ENCODE measurements around the gene DACT1.

The DACT1 gene

DNA sequence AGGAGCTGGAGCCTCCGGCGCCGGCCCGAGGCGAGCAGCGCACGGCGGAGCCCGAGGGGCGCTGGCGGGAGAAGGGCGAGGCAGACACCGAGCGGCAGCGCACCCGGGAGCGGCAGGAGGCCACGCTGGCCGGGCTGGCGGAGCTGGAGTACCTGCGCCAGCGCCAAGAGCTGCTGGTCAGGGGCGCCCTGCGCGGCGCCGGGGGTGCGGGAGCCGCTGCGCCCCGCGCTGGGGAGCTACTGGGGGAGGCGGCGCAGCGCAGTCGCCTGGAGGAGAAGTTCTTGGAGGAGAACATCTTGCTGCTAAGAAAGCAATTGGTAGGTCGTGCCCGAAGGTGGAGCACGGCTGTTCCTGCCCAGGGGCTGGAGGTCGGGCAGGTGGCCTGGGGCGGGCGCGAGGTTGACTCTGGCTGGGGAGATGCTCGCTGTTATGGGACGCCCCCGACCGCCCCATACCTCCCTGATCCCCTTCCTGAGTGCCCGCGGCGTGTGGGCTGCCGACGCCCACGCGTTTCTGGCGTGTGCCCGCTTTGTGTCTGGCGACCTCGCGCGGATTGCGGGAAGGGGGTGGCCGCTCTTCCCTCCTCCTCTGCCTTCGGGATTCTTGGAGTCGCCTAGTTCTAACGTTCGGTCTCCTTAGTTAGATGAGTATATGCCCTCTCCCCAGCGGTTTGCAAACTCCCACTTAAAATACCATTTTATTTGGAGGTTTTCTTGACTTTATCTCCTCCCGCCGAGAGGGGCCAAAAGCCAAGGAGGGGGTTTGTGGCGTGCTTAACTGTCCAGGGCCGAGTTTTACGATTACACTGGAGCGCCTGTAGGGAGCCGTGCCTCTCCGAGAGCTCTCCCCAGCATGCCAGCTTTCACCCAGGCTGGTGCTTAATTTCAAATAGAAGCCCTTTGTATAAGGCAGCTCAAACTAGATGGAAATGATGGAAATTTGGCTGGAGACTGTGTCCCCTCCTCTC, 752 bp downstream of the DACT1 start:
- peaks cover 1% of the 10 kb centered on the region for H3K36me3 ChIP-seq (ENCODE audit: control insufficient read depth, insufficient read depth, low read length)
- H3K4me1 ChIP-seq (ENCODE audit: control insufficient read depth, insufficient read depth, low read length), result peaks cover 30% of the 10 kb centered on the region
- peak overlapping the region; percentile 50 for H3K9ac ChIP-seq (ENCODE audit: low read depth, low read length)
- peak overlapping the region; percentile 68 for H3K4me3 ChIP-seq (ENCODE audit: low read depth, low read length)
- H3K9me3 ChIP-seq (ENCODE audit: control insufficient read depth, insufficient read depth, low read length), result no peaks in the 10 kb centered on the region
- H3K27me3 ChIP-seq (ENCODE audit: control insufficient read depth, insufficient read depth, low read length), result peaks cover 38% of the 10 kb centered on the region

DNA sequence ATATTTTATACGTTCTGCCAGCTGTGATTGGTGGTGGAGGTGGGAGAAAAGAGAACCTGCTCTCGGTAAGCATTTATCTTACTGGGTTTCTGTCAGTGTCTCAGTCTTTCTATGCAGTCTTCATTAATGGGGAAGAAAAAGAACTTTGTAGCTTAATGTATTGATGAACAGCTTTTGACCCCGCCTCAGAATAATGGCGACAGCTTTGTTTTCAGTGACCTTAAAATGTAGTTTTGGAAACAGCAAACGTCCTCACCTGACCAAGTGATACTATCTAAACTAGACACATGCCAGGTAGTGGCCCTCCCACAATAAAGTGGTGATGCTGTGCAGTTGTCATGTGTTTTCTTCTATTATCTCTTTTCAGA, 1.4 kb downstream of the DACT1 start:
- no peak overlapping the region for H3K9ac ChIP-seq (ENCODE audit: low read depth, low read length)
- H3K27me3 ChIP-seq (ENCODE audit: control insufficient read depth, insufficient read depth, low read length), result peaks cover 32% of the 10 kb centered on the region
- H3K9me3 ChIP-seq (ENCODE audit: control insufficient read depth, insufficient read depth, low read length), result no peaks in the 10 kb centered on the region
- H3K36me3 ChIP-seq (ENCODE audit: control insufficient read depth, insufficient read depth, low read length), result peaks cover 3% of the 10 kb centered on the region
- peaks cover 27% of the 10 kb centered on the region for H3K4me1 ChIP-seq (ENCODE audit: control insufficient read depth, insufficient read depth, low read length)
- peak overlapping the region; percentile 68 for H3K4me3 ChIP-seq (ENCODE audit: low read depth, low read length)

DNA sequence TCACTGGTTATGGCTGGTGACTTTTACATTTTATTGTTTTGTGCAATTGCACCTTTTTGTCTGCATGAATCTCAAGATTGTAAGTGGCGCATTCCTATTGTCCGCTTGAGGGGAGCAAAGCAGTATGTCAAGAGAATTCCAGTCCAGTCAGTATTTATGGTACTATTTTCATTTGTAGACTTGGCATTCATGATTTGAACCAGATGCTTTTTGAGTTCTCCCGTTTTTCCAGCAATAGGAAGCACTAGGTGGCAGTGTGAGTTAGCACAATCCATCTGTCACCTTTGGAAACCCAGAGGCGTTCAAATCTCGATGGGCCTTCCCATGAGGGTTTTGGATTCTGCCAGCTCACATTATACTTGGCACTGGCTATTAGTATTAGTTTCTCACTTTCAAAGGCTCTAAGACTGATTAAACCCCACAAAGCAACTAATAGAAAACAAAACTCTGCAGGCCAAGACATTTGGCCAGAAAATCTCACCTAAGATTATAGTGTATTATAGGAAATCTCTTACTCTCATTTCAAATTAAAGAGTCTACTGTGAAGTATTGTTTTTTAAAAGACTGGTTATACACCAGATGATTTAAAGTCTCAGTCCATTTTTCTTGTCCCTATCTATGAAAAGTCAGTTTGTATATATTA, 2.2 kb downstream of the DACT1 start:
- Histone ChIP-seq H3K4me1 (ENCODE audit: control insufficient read depth, insufficient read depth, low read length) (peaks cover 19% of the 10 kb centered on the region), H3K27me3 (ENCODE audit: control insufficient read depth, insufficient read depth, low read length) (peaks cover 25% of the 10 kb centered on the region), H3K9me3 (ENCODE audit: control insufficient read depth, insufficient read depth, low read length) (no peaks in the 10 kb centered on the region), H3K9ac (ENCODE audit: low read depth, low read length) (no peak overlapping the region), H3K4me3 (ENCODE audit: low read depth, low read length) (peak overlapping the region; percentile 68), H3K36me3 (ENCODE audit: control insufficient read depth, insufficient read depth, low read length) (peaks cover 3% of the 10 kb centered on the region)

GRCh38 chr14:58640959-58641358, 3.2 kb downstream of the DACT1 start:
- peaks cover 25% of the 10 kb centered on the region for H3K27me3 ChIP-seq (ENCODE audit: control insufficient read depth, insufficient read depth, low read length)
- H3K9ac ChIP-seq (ENCODE audit: low read depth, low read length), result no peak overlapping the region
- H3K4me1 ChIP-seq (ENCODE audit: control insufficient read depth, insufficient read depth, low read length), result peaks cover 10% of the 10 kb centered on the region
- peaks cover 8% of the 10 kb centered on the region for H3K36me3 ChIP-seq (ENCODE audit: control insufficient read depth, insufficient read depth, low read length)
- H3K4me3 ChIP-seq (ENCODE audit: low read depth, low read length), result no peak overlapping the region
- H3K9me3 ChIP-seq (ENCODE audit: control insufficient read depth, insufficient read depth, low read length), result no peaks in the 10 kb centered on the region

DNA sequence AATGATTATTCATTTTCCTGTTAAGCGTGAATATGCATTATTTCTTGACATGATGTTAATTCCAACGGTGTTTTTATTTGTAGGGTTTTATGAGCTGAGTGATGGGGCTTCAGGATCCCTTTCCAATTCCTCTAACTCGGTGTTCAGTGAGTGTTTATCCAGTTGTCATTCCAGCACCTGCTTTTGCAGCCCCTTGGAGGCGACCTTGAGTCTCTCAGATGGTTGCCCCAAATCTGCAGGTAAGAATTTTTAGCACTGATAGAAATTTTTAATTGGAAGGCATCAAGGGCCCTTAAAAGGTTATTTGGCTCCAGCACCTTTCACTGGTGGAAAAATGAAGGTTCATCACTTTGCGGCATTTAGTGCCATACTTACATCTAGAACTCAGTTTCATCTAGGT, 3.7 kb downstream of the DACT1 start:
- Histone ChIP-seq H3K9ac (ENCODE audit: low read depth, low read length) (no peak overlapping the region), H3K27me3 (ENCODE audit: control insufficient read depth, insufficient read depth, low read length) (peaks cover 22% of the 10 kb centered on the region), H3K36me3 (ENCODE audit: control insufficient read depth, insufficient read depth, low read length) (peaks cover 13% of the 10 kb centered on the region), H3K4me1 (ENCODE audit: control insufficient read depth, insufficient read depth, low read length) (peaks cover 10% of the 10 kb centered on the region), H3K9me3 (ENCODE audit: control insufficient read depth, insufficient read depth, low read length) (no peaks in the 10 kb centered on the region), H3K4me3 (ENCODE audit: low read depth, low read length) (no peak overlapping the region)

GRCh38 chr14:58643366-58643765, 5.6 kb downstream of the DACT1 start:
- H3K9me3 ChIP-seq (ENCODE audit: control insufficient read depth, insufficient read depth, low read length), result no peaks in the 10 kb centered on the region
- H3K9ac ChIP-seq (ENCODE audit: low read depth, low read length), result no peak overlapping the region
- peaks cover 7% of the 10 kb centered on the region for H3K4me1 ChIP-seq (ENCODE audit: control insufficient read depth, insufficient read depth, low read length)
- no peak overlapping the region for H3K4me3 ChIP-seq (ENCODE audit: low read depth, low read length)
- peaks cover 15% of the 10 kb centered on the region for H3K36me3 ChIP-seq (ENCODE audit: control insufficient read depth, insufficient read depth, low read length)
- peaks cover 13% of the 10 kb centered on the region for H3K27me3 ChIP-seq (ENCODE audit: control insufficient read depth, insufficient read depth, low read length)

DNA sequence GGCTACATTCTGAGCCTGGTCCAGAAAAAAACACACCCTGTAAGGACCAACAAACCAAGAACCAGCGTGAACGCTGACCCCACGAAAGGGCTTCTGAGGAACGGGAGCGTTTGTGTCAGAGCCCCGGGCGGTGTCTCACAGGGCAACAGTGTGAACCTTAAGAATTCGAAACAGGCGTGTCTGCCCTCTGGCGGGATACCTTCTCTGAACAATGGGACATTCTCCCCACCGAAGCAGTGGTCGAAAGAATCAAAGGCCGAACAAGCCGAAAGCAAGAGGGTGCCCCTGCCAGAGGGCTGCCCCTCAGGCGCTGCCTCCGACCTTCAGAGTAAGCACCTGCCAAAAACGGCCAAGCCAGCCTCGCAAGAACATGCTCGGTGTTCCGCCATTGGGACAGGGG, 7.9 kb downstream of the DACT1 start:
- H3K27me3 ChIP-seq (ENCODE audit: control insufficient read depth, insufficient read depth, low read length), result no peaks in the 10 kb centered on the region
- no peak overlapping the region for H3K9ac ChIP-seq (ENCODE audit: low read depth, low read length)
- H3K4me1 ChIP-seq (ENCODE audit: control insufficient read depth, insufficient read depth, low read length), result peaks cover under 1% of the 10 kb centered on the region
- H3K9me3 ChIP-seq (ENCODE audit: control insufficient read depth, insufficient read depth, low read length), result no peaks in the 10 kb centered on the region
- H3K36me3 ChIP-seq (ENCODE audit: control insufficient read depth, insufficient read depth, low read length), result peaks cover 15% of the 10 kb centered on the region
- no peak overlapping the region for H3K4me3 ChIP-seq (ENCODE audit: low read depth, low read length)

GRCh38 chr14:58646479-58646878, 8.7 kb downstream of the DACT1 start:
- H3K9ac ChIP-seq (ENCODE audit: low read depth, low read length), result no peak overlapping the region
- H3K4me3 ChIP-seq (ENCODE audit: low read depth, low read length), result no peak overlapping the region
- no peaks in the 10 kb centered on the region for H3K4me1 ChIP-seq (ENCODE audit: control insufficient read depth, insufficient read depth, low read length)
- peaks cover 15% of the 10 kb centered on the region for H3K36me3 ChIP-seq (ENCODE audit: control insufficient read depth, insufficient read depth, low read length)
- no peaks in the 10 kb centered on the region for H3K9me3 ChIP-seq (ENCODE audit: control insufficient read depth, insufficient read depth, low read length)
- no peaks in the 10 kb centered on the region for H3K27me3 ChIP-seq (ENCODE audit: control insufficient read depth, insufficient read depth, low read length)

DNA sequence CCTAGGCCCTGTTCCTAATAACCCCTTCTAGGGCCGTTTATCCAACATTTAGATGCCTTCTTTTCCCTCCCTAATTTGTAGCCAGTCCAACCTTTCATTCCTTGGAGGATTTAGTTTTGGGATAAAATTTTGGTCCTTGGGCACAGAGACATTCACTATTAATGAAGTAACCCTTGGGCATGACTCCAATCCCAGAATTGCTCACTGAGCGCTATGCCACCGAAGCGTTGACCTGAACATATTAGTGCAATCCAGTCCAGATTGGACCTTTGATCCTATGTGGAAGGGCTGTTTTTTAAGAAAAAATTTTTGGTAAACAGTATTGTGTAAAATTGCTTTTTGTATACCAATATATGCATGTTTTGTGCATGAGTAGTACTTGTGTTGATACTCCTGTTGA, 10.0 kb downstream of the DACT1 start:
- Histone ChIP-seq H3K4me3 (ENCODE audit: low read depth, low read length) (no peak overlapping the region), H3K4me1 (ENCODE audit: control insufficient read depth, insufficient read depth, low read length) (no peaks in the 10 kb centered on the region), H3K9ac (ENCODE audit: low read depth, low read length) (no peak overlapping the region), H3K9me3 (ENCODE audit: control insufficient read depth, insufficient read depth, low read length) (no peaks in the 10 kb centered on the region), H3K36me3 (ENCODE audit: control insufficient read depth, insufficient read depth, low read length) (peaks cover 15% of the 10 kb centered on the region), H3K27me3 (ENCODE audit: control insufficient read depth, insufficient read depth, low read length) (no peaks in the 10 kb centered on the region)

GRCh38 chr14:58650857-58651256, 13.1 kb downstream of the DACT1 start:
- no peaks in the 10 kb centered on the region for H3K9me3 ChIP-seq (ENCODE audit: control insufficient read depth, insufficient read depth, low read length)
- H3K9ac ChIP-seq (ENCODE audit: low read depth, low read length), result no peak overlapping the region
- H3K4me1 ChIP-seq (ENCODE audit: control insufficient read depth, insufficient read depth, low read length), result no peaks in the 10 kb centered on the region
- no peak overlapping the region for H3K4me3 ChIP-seq (ENCODE audit: low read depth, low read length)
- no peaks in the 10 kb centered on the region for H3K27me3 ChIP-seq (ENCODE audit: control insufficient read depth, insufficient read depth, low read length)
- H3K36me3 ChIP-seq (ENCODE audit: control insufficient read depth, insufficient read depth, low read length), result peaks cover 8% of the 10 kb centered on the region

DNA sequence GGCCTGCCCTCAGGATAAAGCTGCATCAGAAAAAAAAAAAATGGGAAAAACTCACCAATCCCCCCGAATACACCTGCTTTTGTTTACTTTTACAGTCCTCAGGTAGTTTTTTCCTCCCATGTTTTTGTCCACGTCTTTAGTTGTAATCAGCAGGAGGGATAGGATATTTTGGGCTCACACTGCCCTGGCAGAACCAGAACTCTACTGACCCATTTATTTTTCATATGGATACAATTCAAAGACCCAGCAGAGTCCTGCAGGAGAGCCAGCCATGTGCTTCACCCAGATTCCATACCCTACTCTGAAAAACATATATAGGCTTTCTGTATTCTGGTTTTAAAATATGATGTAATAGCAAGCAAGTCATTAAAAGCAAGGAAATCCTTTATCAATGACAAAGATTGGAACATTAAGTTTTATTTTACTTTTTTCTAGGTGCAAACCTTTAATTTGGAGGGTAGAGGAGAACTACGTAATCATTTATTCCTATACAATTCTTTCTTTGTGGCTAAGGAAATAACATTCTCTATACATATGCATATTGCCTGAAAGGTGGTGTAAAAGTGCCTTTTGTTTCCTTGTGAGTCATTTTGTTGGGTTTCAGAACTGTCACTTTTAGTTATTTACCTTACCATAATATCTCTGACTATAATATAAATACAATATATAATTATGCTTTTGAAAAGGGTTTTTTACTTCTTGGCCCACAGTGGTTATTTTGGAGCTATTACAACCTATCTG, 19.1 kb downstream of the DACT1 start:
- H3K36me3 ChIP-seq (ENCODE audit: control insufficient read depth, insufficient read depth, low read length), result no peaks in the 10 kb centered on the region
- H3K4me3 ChIP-seq (ENCODE audit: low read depth, low read length), result no peak overlapping the region
- H3K9ac ChIP-seq (ENCODE audit: low read depth, low read length), result no peak overlapping the region
- H3K9me3 ChIP-seq (ENCODE audit: control insufficient read depth, insufficient read depth, low read length), result no peaks in the 10 kb centered on the region
- no peaks in the 10 kb centered on the region for H3K27me3 ChIP-seq (ENCODE audit: control insufficient read depth, insufficient read depth, low read length)
- H3K4me1 ChIP-seq (ENCODE audit: control insufficient read depth, insufficient read depth, low read length), result peaks cover 8% of the 10 kb centered on the region
